ENCODE measurements around the gene ZC3H4.

DNA sequence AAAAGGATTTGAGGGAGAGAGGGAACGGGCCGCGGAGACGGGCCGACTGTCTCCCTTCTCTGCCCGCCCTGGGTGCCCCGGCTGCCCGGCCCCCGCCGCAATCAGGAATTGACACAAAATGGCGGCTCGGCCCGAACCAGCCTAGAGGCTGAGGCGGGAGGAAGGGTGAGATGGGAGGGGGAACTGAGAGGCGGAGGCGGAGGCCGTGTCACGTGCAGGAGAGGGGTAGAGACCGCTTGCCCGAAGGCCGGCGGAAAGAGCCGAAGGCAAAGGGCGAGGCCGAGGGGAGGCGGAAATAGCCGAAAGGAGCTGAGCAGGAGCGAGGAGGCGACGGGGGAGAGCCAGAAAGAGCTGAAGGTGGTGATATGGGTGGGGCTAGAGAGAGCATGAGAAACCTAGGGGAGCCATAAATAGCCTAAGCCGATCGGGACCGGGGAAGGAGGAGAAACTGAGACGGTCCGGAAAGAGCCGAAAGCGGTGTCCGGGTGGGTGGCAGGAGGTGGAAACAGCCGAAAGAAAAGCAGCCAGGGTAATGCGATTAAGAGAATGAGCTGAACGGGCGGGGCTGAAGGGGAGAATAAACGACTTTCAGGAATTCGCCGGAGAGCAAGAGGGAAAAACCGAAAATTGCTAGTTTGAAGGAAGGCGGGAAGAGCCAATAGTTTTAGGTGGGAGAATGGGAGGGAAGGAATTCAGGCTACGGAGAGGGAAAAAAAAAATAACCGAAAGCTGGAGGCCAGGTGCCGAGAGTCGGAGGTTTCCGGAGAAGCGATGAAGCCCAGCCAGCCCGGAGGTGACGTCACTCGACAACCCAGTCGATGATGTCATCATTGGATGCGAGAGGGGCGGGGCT, at the start of gene ZC3H4:
- TF ChIP-seq, protein P1, sequence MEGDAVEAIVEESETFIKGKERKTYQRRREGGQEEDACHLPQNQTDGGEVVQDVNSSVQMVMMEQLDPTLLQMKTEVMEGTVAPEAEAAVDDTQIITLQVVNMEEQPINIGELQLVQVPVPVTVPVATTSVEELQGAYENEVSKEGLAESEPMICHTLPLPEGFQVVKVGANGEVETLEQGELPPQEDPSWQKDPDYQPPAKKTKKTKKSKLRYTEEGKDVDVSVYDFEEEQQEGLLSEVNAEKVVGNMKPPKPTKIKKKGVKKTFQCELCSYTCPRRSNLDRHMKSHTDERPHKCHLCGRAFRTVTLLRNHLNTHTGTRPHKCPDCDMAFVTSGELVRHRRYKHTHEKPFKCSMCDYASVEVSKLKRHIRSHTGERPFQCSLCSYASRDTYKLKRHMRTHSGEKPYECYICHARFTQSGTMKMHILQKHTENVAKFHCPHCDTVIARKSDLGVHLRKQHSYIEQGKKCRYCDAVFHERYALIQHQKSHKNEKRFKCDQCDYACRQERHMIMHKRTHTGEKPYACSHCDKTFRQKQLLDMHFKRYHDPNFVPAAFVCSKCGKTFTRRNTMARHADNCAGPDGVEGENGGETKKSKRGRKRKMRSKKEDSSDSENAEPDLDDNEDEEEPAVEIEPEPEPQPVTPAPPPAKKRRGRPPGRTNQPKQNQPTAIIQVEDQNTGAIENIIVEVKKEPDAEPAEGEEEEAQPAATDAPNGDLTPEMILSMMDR (conservative IDR thresholded peaks at IDR 0.05 in 1 of 2, IDR thresholded peaks at IDR 0.05 in 1 of 2; ENCODE audit: low read depth in 1 of 2, low read length in 2 of 2): no peak
- TF ChIP-seq EZH2 (IDR thresholded peaks at IDR 0.05; ENCODE audit: low read length, missing control alignments): no peak

Data from fibroblast of lung (primary cell).